CD4-positive, alpha-beta T cell treated with Interleukin-12 subunit alpha and Interleukin-12 subunit beta, for 1 hour (primary cell): ENCODE measurements around the gene IGBP1.
"Not testable (repeated sequence)": the region's sequence is repeated elsewhere in the genome, so short reads cannot be mapped to it uniquely, and the experiment has no call there.

Experiments used
- DNase-seq: peaks from one replicate; pipeline ENCODE4 v3.0.0-alpha.2; 2020

The IGBP1 gene

GRCh38 chrX:70168238-70169188 is 35.3 kb downstream of the IGBP1 start:
- DNase-seq, result no peak

GRCh38 chrX:70169281-70169680 is 36.0 kb downstream of the IGBP1 start:
- DNase-seq, result no peak

- DNase-seq, result no peak
Measured at GRCh38 chrX:70171624-70172023, 38.4 kb downstream of the IGBP1 start.

DNA sequence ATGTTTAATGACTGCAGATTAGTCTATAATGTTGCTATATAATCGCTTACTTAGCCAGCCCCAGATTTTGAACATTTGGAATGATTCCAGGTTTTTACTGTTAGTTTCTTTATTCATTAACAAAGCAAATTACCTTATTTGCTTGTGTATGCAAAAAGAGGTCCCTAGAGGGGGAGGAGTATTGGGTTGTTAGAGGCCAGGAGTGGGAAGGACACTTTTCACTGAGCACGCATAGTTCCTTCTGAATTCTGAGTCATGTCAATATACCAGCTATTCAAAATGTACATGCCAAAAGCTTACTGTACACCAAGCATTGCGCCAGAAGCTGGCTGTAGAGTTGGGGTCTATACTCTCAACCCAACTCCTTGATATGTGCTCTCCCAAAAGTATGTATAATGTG is 39.0 kb downstream of the IGBP1 start:
- no peak for DNase-seq

- DNase-seq, result no peak
Measured at GRCh38 chrX:70172964-70173363, 39.7 kb downstream of the IGBP1 start.

DNA sequence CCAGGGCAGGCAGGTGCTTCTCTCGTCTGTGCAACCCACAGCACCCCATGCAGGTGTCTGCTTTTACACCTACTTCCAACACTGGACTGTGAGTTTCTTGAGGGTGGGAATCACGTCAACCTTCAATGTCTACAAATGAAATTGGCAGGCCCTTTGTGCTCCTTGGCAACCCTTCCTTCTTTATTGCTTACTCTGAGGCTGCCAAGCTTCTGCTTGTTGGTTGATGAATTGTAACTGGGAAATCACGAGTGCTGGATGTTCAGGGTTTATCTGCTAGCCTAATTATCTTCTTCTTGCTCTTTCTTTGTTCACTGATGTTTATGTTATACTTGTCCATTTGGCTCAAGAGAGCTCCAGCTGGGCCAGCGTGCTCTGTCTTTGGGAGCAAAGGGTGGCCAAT is 41.5 kb downstream of the IGBP1 start:
- no peak for DNase-seq

DNA sequence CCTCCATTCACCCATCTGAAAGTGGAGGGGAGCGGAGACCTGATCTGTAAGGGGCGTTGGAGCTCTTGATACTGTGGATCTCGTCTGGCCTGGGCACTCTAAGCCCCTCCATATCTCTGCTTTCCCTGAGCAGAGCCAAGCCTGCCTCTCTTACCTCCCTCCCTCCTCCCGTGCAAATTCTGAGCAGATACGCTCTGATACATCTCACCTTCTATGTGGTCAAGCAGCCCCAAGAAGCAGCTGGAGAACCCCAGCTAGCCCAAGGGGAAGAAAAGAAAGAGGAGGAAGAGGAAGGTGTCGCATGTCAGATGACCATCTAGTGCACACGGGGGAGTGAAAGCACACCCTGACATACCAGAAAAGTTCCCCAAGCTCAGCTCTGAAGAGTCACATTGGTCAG is 42.1 kb downstream of the IGBP1 start:
- no peak for DNase-seq

DNA sequence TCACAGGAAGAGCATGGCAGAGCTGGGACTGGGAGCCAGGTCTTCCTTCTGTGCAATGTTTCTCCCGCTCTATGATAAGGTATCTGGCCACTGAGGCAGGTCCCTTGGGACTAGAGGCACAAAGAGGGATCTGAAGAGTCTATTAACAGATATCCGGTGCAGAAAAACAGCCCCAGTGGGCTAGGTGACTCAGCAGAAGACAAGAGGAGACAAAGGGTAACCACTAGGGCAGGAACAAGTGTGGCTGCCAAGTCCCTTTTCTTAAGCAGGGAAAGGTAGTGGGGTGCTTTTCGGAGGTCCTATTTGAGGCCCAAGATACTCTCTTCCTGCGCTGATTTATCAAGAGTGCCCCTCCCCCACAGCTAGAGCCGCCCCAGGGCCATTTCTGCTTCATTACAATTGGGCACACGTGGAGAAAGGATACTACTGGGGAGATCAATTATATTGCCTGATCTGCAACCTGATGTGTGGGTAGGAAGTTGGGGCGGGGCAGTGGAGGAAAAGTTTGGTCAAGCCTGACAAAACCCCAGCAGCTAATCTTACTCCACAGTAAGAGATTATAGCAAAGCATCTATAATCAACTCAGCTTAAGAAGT is 43.8 kb downstream of the IGBP1 start, which contains the start of gene DGAT2L6:
TSS of gene DGAT2L6 (plus strand) at position 546 of the 596 bp plus-strand sequence. CDS start 100 bp downstream, outside the sequence.
- no peak for DNase-seq

DNA sequence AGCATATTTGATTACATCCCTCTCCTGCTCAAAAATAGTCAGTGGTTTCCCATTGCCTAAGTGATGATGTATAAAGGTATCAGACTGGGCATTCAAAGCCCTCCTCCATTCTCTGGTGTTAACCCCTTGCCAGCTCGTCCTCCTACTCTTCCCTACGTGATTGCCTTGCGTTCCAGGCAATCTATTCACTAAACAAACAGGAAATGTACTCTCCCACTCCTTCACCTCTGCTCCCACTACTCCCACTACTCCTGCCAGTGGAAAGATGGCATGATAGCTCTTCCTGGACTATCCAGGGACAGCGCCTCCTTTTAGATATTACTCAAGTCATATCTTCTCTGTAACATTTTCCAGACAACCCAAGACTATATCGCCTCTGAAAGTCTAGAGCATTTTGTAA is 49.8 kb downstream of the IGBP1 start:
- no peak for DNase-seq

- DNase-seq, result no peak
Measured at GRCh38 chrX:70190225-70190624, 57.0 kb downstream of the IGBP1 start.

- peak; percentile 72 for DNase-seq
Measured at GRCh38 chrX:70196961-70197720, 63.9 kb downstream of the IGBP1 start.

DNA sequence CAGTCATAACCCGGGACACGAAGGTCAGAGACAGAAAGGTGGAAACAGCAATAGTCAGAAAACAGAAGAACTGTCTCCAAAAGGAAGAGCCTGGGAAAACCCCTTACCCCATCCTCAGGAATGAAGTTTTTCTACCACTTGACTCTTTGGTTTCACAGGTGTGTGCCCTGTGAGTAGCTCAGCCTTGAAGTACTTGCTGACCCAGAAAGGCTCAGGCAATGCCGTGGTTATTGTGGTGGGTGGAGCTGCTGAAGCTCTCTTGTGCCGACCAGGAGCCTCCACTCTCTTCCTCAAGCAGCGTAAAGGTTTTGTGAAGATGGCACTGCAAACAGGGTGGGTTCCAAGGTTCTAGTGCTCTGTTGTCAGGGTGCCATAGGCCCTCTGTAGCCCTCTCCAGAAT is 68.5 kb downstream of the IGBP1 start:
- no peak for DNase-seq

GRCh38 chrX:70208479-70208878 is 75.2 kb downstream of the IGBP1 start:
- no peak for DNase-seq

- not testable (repeated sequence) for DNase-seq
Measured at GRCh38 chrX:70209570-70209969, 76.3 kb downstream of the IGBP1 start.
